Left lobe of liver (tissue), 1 donor: ENCODE data around the gene GYG1. TPM values are rescaled to one million over a fixed set of nuclear protein-coding genes. Genes with fewer than 3 reads are reported as not detected.

Experiments
- total RNA-seq: library from RNA; stranded (reverse); gene quantifications from one replicate; pipeline ENCODE4 v1.2.1, GENCODE V29; 2021
- donor health status: DM: no; HTN: yes; CAD: no.

GYG1 gene
- total RNA-seq, 1 donor from 2014 or later = 6.6 TPM

Other genes with a start within 250 kb of the GYG1 start
- 9.3 TPM for gene CPB1, start 163.7 kb upstream of the GYG1 start, total RNA-seq
- 0.25 TPM for gene CPA3, start 126.2 kb upstream of the GYG1 start, total RNA-seq
- 8.3 TPM for gene HLTF, start 95.0 kb downstream of the GYG1 start, total RNA-seq
- gene HPS3, start 138.1 kb downstream of the GYG1 start, total RNA-seq = 5.1 TPM
- gene CP, start 230.3 kb downstream of the GYG1 start, total RNA-seq = 1,073 TPM